GM12878 (cell line): ENCODE measurements around the gene ULK1. TPM values are rescaled to one million over a fixed set of nuclear protein-coding genes. Genes with fewer than 3 reads are reported as not detected.

Experiments used
- ATAC-seq: fragments of 200-7000 bp; cut with Tn5 transposase; 3 replicates; pipeline ENCODE4 v1.9.1; 2020; ENCODE audit warnings: mild to moderate bottlenecking, moderate library complexity
- BruUV-seq: library from RNA; stranded (reverse); fragments of 400-500 nt; replicated peaks from 2 replicates; lab custom pipeline; 2021; lab: Mats Ljungman, UMichigan
- CTCF ChIA-PET: fragments of 300-600 bp; sonication (Branson Sonifier 250); formaldehyde crosslinking; extraction: SDS; loops from one replicate; lab custom pipeline; 2021; ENCODE audit warnings: inconsistent platforms; lab: Yijun Ruan, JAX
- POLR2A ChIA-PET: fragments of 350-600 bp; formaldehyde crosslinking; extraction: SDS; loops from one replicate; lab custom pipeline; 2021; ENCODE audit warnings: inconsistent platforms; lab: Charles Lee
- RAD21 ChIA-PET: fragments of 300-600 bp; sonication (Branson Sonifier 250); formaldehyde crosslinking; loops from one replicate; lab custom pipeline; 2023; ENCODE audit warnings: antibody characterized with exemption; ENCODE audit not compliant: unreplicated experiment; lab: Charles Lee
- SMC1A ChIA-PET: fragments of 300-600 bp; sonication (Branson Sonifier 250); formaldehyde crosslinking; loops from one replicate; lab custom pipeline; 2023; ENCODE audit not compliant: unreplicated experiment, uncharacterized antibody; lab: Charles Lee
- DNase-seq: peaks from one replicate; pipeline ENCODE4 v3.0.0-alpha.2; 2011; ENCODE audit warnings: low read depth, low spot score
- FAIRE-seq: peaks from 3 replicates; lab custom pipeline; 2011; peaks lifted over from hg19 to GRCh38; lab: Jason Lieb, UNC
- H2AFZ ChIP-seq: 2 replicates; pipeline ENCODE4 v1.6.0; 2011; ENCODE audit warnings: low read depth, low read length, control low read depth; ENCODE audit not compliant: control insufficient read depth
- H3K27ac ChIP-seq: 2 replicates; pipeline ENCODE4 v1.5.1; 2011; ENCODE audit warnings: control low read depth; ENCODE audit not compliant: control insufficient read depth, insufficient read depth
- H3K27me3 ChIP-seq, 2 experiments: replicated peaks in 1 of 2; 2 replicates each; pipeline versions ENCODE4 v1.6.0 to v1.6.1; 2011; ENCODE audit warnings: low read length in 1 of 2; ENCODE audit not compliant: control insufficient read depth in 2 of 2, insufficient read depth in 2 of 2
- H3K36me3 ChIP-seq, 2 experiments: 2 replicates each; pipeline ENCODE4 v1.5.1; 2011; ENCODE audit warnings: low read length in 1 of 2; ENCODE audit not compliant: control insufficient read depth in 2 of 2, insufficient read depth in 2 of 2
- H3K4me1 ChIP-seq: 2 replicates; pipeline ENCODE4 v1.6.1; 2011; ENCODE audit warnings: mild to moderate bottlenecking, low read length, moderate library complexity, mixed read lengths; ENCODE audit not compliant: control insufficient read depth, insufficient read depth
- H3K4me2 ChIP-seq: 2 replicates; pipeline ENCODE4 v1.6.0; 2011; ENCODE audit warnings: control low read depth; ENCODE audit not compliant: control insufficient read depth, insufficient read depth
- H3K4me3 ChIP-seq: fragments of 200-600 bp; sonication (generic); 2 replicates; pipeline ENCODE4 v1.5.1; 2016
- H3K79me2 ChIP-seq: 2 replicates; pipeline ENCODE4 v1.6.0; 2011; ENCODE audit warnings: low read length; ENCODE audit not compliant: control insufficient read depth, insufficient read depth
- H3K9ac ChIP-seq: 2 replicates; pipeline ENCODE4 v1.8.0; 2011; ENCODE audit warnings: low read length, control low read depth, mixed read lengths; ENCODE audit not compliant: control insufficient read depth, insufficient read depth
- H3K9me3 ChIP-seq: replicated peaks from 3 replicates; pipeline ENCODE4 v1.5.1; 2011; ENCODE audit warnings: mild to moderate bottlenecking, low read length; ENCODE audit not compliant: control insufficient read depth, insufficient read depth
- H4K20me1 ChIP-seq: 2 replicates; pipeline ENCODE4 v1.6.0; 2011; ENCODE audit not compliant: control insufficient read depth, insufficient read depth
- BCL3 ChIP-seq: IDR thresholded peaks from 2 replicates; pipeline ENCODE4 v1.6.1; 2011; ENCODE audit warnings: borderline replicate concordance, low read depth, mild to moderate bottlenecking, moderate library complexity, low read length; ENCODE audit not compliant: insufficient read depth, poor library complexity, severe bottlenecking
- CHD1 ChIP-seq: IDR thresholded peaks from 2 replicates; pipeline ENCODE4 v1.6.1; 2012; ENCODE audit warnings: low read depth, low read length, improper control_type of control experiment
- MEF2A ChIP-seq: IDR thresholded peaks from 2 replicates; pipeline ENCODE4 v1.6.1; 2011; ENCODE audit warnings: low read depth, mild to moderate bottlenecking, low read length, moderate library complexity; ENCODE audit not compliant: insufficient read depth
- NFIC ChIP-seq: IDR thresholded peaks from 2 replicates; pipeline ENCODE4 v1.6.1; 2012; ENCODE audit warnings: low read depth, mild to moderate bottlenecking, inconsistent platforms, low read length, moderate library complexity
- PRDM15 ChIP-seq: fragments of 450-650 bp; formaldehyde crosslinking; IDR thresholded peaks from 2 replicates; pipeline ENCODE4 v1.4.0; 2020; ENCODE audit warnings: mild to moderate bottlenecking, moderate library complexity
- SMAD5 ChIP-seq: IDR thresholded peaks from 2 replicates; pipeline ENCODE4 v1.6.1; 2016; ENCODE audit warnings: antibody characterized with exemption, low read depth
- STAT3 ChIP-seq: IDR thresholded peaks from 2 replicates; pipeline ENCODE4 v1.6.1; 2011; ENCODE audit warnings: low read depth, low read length, improper control_type of control experiment
- TBL1XR1 ChIP-seq: IDR thresholded peaks from 2 replicates; pipeline ENCODE4 v1.6.1; 2012; ENCODE audit warnings: low read depth, low read length, improper control_type of control experiment
- TCF12 ChIP-seq: IDR thresholded peaks from 2 replicates; pipeline ENCODE4 v1.6.1; 2011; ENCODE audit warnings: low read depth, mild to moderate bottlenecking, low read length
- ZBTB33 ChIP-seq: fragments of 450-650 bp; IDR thresholded peaks from 2 replicates; pipeline ENCODE4 v1.6.1; 2017; ENCODE audit warnings: mild to moderate bottlenecking
- WGBS: methylation state at CpG from one replicate; pipeline ENCODE4 v1.1.6; 2016; ENCODE audit warnings: low lambda C conversion rate; ENCODE audit not compliant: insufficient replicate concordance, insufficient coverage; ENCODE audit errors: missing lambda C conversion rate; 5-methylcytosine and 5-hydroxymethylcytosine counted together
- in situ Hi-C: fragments of 300-500 bp; cut with MboI; formaldehyde crosslinking; loops from 9 replicates; pipeline ENCODE4 v1.14.3; 2018; ENCODE audit warnings: mixed read lengths
- intact Hi-C: fragments of 100-400 bp; cut with micrococcal nuclease; formaldehyde crosslinking; loops from one replicate; pipeline ENCODE4 v1.14.2; 2022; ENCODE audit not compliant: unreplicated experiment
- polyA plus RNA-seq, 11 experiments: library from polyadenylated mRNA; depleted of rRNA in 4 of 11; unstranded in 6 of 11; stranded (reverse) in 5 of 11; fragments of >200 nt; fragmentation: Nextera tagmentation in 4 of 11; fragmentation: Illumina TruSeq in 1 of 11; extraction: Ambion mirVana in 4 of 11; extraction: Trizol in 1 of 11; gene quantifications; 1 replicate in 1 of 11; 2 replicates in 10 of 11; pipeline versions ENCODE4 v1.2.1 to v1.2.3, GENCODE V29; 2011 to 2016; ENCODE audit warnings: inconsistent platforms in 2 of 11, missing spikeins in 2 of 11, low read depth in 1 of 11
- total RNA-seq, 4 experiments: library from RNA; depleted of rRNA in 3 of 4; stranded (reverse); fragments of >200 nt in 3 of 4; fragmentation: Illumina TruSeq in 1 of 4; extraction: Trizol in 1 of 4; gene quantifications; 2 replicates each; pipeline versions ENCODE4 v1.2.1 to v1.2.3, GENCODE V29; 2013 to 2021

Gene ULK1
- total and polyA plus RNA-seq, 10 of the 15 experiments (the other 5 are each of a cell fraction or from before 2014, with no cell fraction given) = 0.13 to 14.1 (median 1.5) TPM

DNA sequence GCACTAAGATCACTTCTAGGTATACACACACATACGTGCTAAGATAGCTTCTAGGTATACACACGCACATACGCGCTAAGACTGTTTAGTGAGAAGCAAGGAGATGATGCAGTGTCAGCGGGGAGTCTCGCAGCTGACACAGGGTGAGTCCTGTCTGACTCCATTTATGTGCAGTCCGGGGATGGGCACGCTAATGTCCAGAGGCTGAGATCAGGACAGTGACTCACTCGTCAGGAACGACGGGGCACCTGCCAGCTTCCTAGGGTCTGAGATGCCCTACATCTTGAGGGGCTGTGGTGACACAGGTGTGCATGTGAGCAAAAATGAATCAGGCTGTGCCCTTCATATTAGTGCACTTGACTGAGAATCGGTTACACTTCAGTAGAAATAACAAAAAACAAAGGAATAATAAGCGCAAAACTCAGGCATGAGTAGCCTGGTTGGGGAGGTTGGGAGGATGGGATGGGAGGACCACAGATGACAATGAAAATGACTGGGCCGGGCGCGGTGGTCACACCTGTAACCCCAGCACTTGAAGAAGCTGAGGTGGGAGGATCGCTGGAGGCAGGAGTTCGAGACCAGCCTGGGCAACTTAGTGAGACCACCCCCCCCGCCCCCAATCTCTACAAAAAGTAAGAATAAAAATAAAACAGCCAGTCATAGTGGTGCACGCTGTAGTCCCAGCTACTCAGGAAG is 29.1 kb upstream of the ULK1 start:
- FAIRE-seq = no peak
- intact Hi-C loops = no loop called here
- 73% methylated on average over 20 of the region's 20 CpGs for WGBS
- Histone ChIP-seq H3K79me2 (no peaks in the 10 kb centered on the region), H3K9me3 (no peaks in the 10 kb centered on the region), H3K4me1 (no peaks in the 10 kb centered on the region), H4K20me1 (no peaks in the 10 kb centered on the region), H3K36me3 (no peaks in the 10 kb centered on the region), H3K4me3 (no peak overlapping the region), H3K4me2 (no peak overlapping the region), H3K27ac (no peak overlapping the region)
- ChIA-PET POLR2A (no interaction called here), RAD21 (no interaction called here), CTCF (no interaction called here), SMC1A (no interaction called here)
- DNase-seq = no peak
- 0 out of 2 replicates have a peak, but pooled peaks have one; percentile 16 for TF ChIP-seq NFIC
- TF ChIP-seq TBL1XR1 = no peak
- TF ChIP-seq, all 136 proteins: peak for 1
- H3K9ac ChIP-seq = no peak overlapping the region
- BruUV-seq = no TSS peak
- H3K27me3 ChIP-seq = no peaks in the 10 kb centered on the region
- H2AFZ ChIP-seq = no peak overlapping the region
- in situ Hi-C loops = no loop called here
- ATAC-seq = no peak

- Histone ChIP-seq H3K27ac (no peak overlapping the region), H3K9me3 (no peaks in the 10 kb centered on the region), H3K4me2 (no peak overlapping the region), H3K9ac (no peak overlapping the region), H3K27me3 (no peaks in the 10 kb centered on the region), H3K4me1 (no peaks in the 10 kb centered on the region), H3K79me2 (no peaks in the 10 kb centered on the region), H4K20me1 (no peaks in the 10 kb centered on the region), H2AFZ (no peak overlapping the region), H3K4me3 (no peak overlapping the region), H3K36me3 (no peaks in the 10 kb centered on the region)
- ATAC-seq (no peak), FAIRE-seq (no peak), DNase-seq (no peak)
- ChIA-PET RAD21 (no interaction called here), POLR2A (no interaction called here), CTCF (no interaction called here), SMC1A (no interaction called here)
- in situ Hi-C loops = no loop called here
- no TSS peak for BruUV-seq
- intact Hi-C loops = no loop called here
- WGBS = 31% methylated on average over 10 of the region's 10 CpGs
- TF ChIP-seq TCF12 = no peak
- no peak for TF ChIP-seq SMAD5
- TF ChIP-seq PRDM15 (CRISPR knock-in tag) = no peak
- no peak for TF ChIP-seq ZBTB33
- TF ChIP-seq BCL3 = no peak
- no peak for TF ChIP-seq STAT3
- no peak for TF ChIP-seq MEF2A
- TF ChIP-seq CHD1 = no peak
These were observed 27.0 kb upstream of the ULK1 start for GRCh38 chr12:131867471-131867870.
